ENCODE results near the gene SCLY. TPM values are rescaled to one million over a fixed set of nuclear protein-coding genes. Genes with fewer than 3 reads are reported as not detected.

Gene SCLY
- total RNA-seq, 4 donors from 2014 or later = 5.5 to 14.5 (median 9.6) TPM

- Histone ChIP-seq H3K4me1 (no peaks in the 10 kb centered on the region), H3K4me3 (no peak overlapping the region), H3K27me3 (peaks cover 37% of the 10 kb centered on the region), H3K36me3 (no peaks in the 10 kb centered on the region), H3K27ac (no peak overlapping the region), H3K9me3 (peaks cover 5% of the 10 kb centered on the region)
- TF ChIP-seq POLR2AphosphoS5 (IDR thresholded peaks at IDR 0.05) (no peak), POLR2A (IDR thresholded peaks at IDR 0.05) (no peak), CTCF (IDR thresholded peaks at IDR 0.05) (no peak), EP300 (IDR thresholded peaks at IDR 0.05) (no peak)
- DNase-seq (ENCODE audit: low spot score in 2 of 2) = no peak
- 82% methylated on average over 4 of the region's 21 CpGs for WGBS
Observed at GRCh38 chr2:238116298-238117198, 55.7 kb downstream of the SCLY start.

- TF ChIP-seq EP300 (IDR thresholded peaks at IDR 0.05) = no peak
- DNase-seq (ENCODE audit: low spot score in 2 of 2) = no peak
- H3K9me3 ChIP-seq = peaks cover 4% of the 10 kb centered on the region
- peaks cover 38% of the 10 kb centered on the region for H3K27me3 ChIP-seq
- WGBS = 75% methylated on average over 8 of the region's 11 CpGs
- no peak overlapping the region for H3K4me3 ChIP-seq
- H3K27ac ChIP-seq = no peak overlapping the region
- no peaks in the 10 kb centered on the region for H3K4me1 ChIP-seq
- H3K36me3 ChIP-seq = no peaks in the 10 kb centered on the region
Observed at GRCh38 chr2:238117199-238118154, 56.7 kb downstream of the SCLY start.

- no peak for DNase-seq (ENCODE audit: low spot score in 2 of 2)
- Histone ChIP-seq H3K27ac (no peak overlapping the region), H3K4me3 (no peak overlapping the region), H3K9me3 (no peaks in the 10 kb centered on the region), H3K36me3 (no peaks in the 10 kb centered on the region), H3K27me3 (peaks cover 43% of the 10 kb centered on the region), H3K4me1 (no peaks in the 10 kb centered on the region)
- WGBS = 58% methylated on average over 7 of the region's 15 CpGs
- TF ChIP-seq CTCF (IDR thresholded peaks at IDR 0.05) (no peak), POLR2AphosphoS5 (IDR thresholded peaks at IDR 0.05) (no peak), EP300 (IDR thresholded peaks at IDR 0.05) (no peak), POLR2A (IDR thresholded peaks at IDR 0.05) (no peak)
Observed at GRCh38 chr2:238119756-238120462, 59.1 kb downstream of the SCLY start.

DNA sequence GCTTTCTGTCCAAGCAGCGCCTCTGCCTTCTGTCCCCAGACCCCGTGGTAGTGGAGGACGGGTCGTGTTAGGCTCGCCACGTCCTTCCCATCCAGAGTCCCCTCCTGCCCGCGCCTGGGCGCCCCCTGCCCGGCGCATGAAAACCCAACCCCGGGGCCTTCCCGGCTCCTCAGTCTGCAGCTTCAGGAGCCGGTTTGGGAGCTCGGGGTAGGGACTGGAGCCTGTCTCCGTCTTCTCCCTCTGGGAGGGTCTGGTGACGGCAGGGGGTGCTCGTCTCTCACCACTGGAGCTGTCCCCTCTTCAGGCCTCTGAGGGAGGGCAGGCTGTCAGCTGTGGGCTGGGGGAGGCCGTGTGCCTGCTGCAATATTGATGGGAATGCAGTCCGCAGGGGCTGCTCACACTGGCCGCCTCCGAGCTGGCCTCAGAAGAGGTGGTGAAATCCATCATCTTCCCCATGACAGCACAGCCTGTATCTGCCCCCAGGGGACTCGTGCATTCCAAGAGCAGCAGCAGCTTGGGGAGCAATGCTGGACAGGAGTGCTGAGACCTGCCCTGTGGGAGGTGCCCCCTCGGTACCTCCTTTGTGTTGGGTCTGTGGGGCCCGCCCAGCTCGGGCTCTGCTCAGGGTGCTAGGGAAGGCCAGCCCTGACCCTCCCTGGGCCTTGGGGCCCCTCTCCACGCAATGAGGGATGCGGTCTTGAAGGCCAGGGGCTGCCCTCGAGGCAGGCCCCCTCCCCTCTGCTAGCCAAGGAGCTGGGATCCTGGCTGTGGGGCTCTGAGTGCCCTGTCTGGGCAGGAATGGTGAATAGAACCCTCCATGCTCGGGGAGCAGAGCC, 59.9 kb downstream of the SCLY start:
- H3K36me3 ChIP-seq = no peaks in the 10 kb centered on the region
- H3K27ac ChIP-seq = no peak overlapping the region
- no peaks in the 10 kb centered on the region for H3K4me1 ChIP-seq
- H3K9me3 ChIP-seq = no peaks in the 10 kb centered on the region
- no peak overlapping the region for H3K4me3 ChIP-seq
- H3K27me3 ChIP-seq = peaks cover 39% of the 10 kb centered on the region
- TF ChIP-seq CTCF (IDR thresholded peaks at IDR 0.05) (no peak), POLR2AphosphoS5 (IDR thresholded peaks at IDR 0.05) (no peak), POLR2A (IDR thresholded peaks at IDR 0.05) (no peak), EP300 (IDR thresholded peaks at IDR 0.05) (no peak)
- DNase-seq (ENCODE audit: low spot score in 2 of 2) = no peak
- WGBS = 14% methylated on average over 12 of the region's 30 CpGs

All from suprapubic skin (tissue), 4 donors.